Activated CD8-positive, alpha-beta memory T cell treated with anti-CD3 and anti-CD28 coated beads for 1 hour (primary cell): ENCODE data around the gene ORC1.
A peak's percentile ranks its signal among the peaks of the same experiment; 100 is the strongest.

Experiments
- DNase-seq, 2 donors: peaks; one replicate each; pipeline ENCODE4 v3.0.0-alpha.2; 2020; ENCODE audit warnings: low read depth in 1 of 2; ENCODE audit errors: extremely low read depth in 1 of 2

The ORC1 gene

GRCh38 chr1:52404116-52404974 is at the start of gene ORC1, which contains the start of gene PRPF38A:
Gene ORC1, minus strand, starts transcription at chr1:52404423. Its CDS starts 2,200 bp downstream, at chr1:52402223.
Gene PRPF38A, plus strand, starts transcription at chr1:52404602. Its CDS starts 148 bp downstream, at chr1:52404750.
- DNase-seq = peak; percentile 94 to 97

GRCh38 chr1:52444463-52444862 is 40.2 kb upstream of the ORC1 start:
- DNase-seq = no peak

GRCh38 chr1:52439976-52440375 is 35.8 kb upstream of the ORC1 start:
- no peak for DNase-seq

GRCh38 chr1:52436817-52437216 is 32.6 kb upstream of the ORC1 start:
- DNase-seq = no peak

- no peak for DNase-seq
These were observed 31.4 kb upstream of the ORC1 start for GRCh38 chr1:52435650-52436049.

- no peak for DNase-seq
These were observed 31.0 kb upstream of the ORC1 start for GRCh38 chr1:52435211-52435610.

GRCh38 chr1:52432807-52433206 is 28.6 kb upstream of the ORC1 start:
- DNase-seq = no peak

- DNase-seq = no peak
These were observed 22.9 kb upstream of the ORC1 start for GRCh38 chr1:52427152-52427551.

- DNase-seq = no peak
These were observed 22.1 kb upstream of the ORC1 start for GRCh38 chr1:52426371-52426770.

- DNase-seq = no peak
These were observed 20.6 kb upstream of the ORC1 start for GRCh38 chr1:52424813-52425212.

GRCh38 chr1:52424231-52424636 is 20.0 kb upstream of the ORC1 start:
- no peak for DNase-seq

GRCh38 chr1:52423771-52424170 is 19.5 kb upstream of the ORC1 start:
- DNase-seq = peak; percentile 19 to 40

GRCh38 chr1:52423055-52423454 is 18.8 kb upstream of the ORC1 start:
- no peak for DNase-seq

- DNase-seq = no peak
These were observed 16.5 kb upstream of the ORC1 start for GRCh38 chr1:52420713-52421112.

- DNase-seq = no peak
These were observed 12.6 kb upstream of the ORC1 start for GRCh38 chr1:52416811-52417210.

- no peak for DNase-seq
These were observed 10.7 kb upstream of the ORC1 start for GRCh38 chr1:52414942-52415341.

- DNase-seq = no peak
These were observed 9.3 kb upstream of the ORC1 start for GRCh38 chr1:52413410-52413989.

- no peak for DNase-seq
These were observed 734 bp upstream of the ORC1 start for GRCh38 chr1:52404975-52405338.

GRCh38 chr1:52403566-52404115 is 582 bp downstream of the ORC1 start:
- DNase-seq = peak in 1 of 2 donors; percentile 12

- DNase-seq = no peak
These were observed 1.4 kb downstream of the ORC1 start for GRCh38 chr1:52402860-52403240.

- no peak for DNase-seq
These were observed 4.1 kb downstream of the ORC1 start for GRCh38 chr1:52400131-52400530.

- DNase-seq = no peak
These were observed 4.6 kb downstream of the ORC1 start for GRCh38 chr1:52399629-52400028.
